Fibroblast of skin of right biceps (primary cell): Measurements from ENCODE around the gene MIPEP.
"Not testable (repeated sequence)": the region's sequence is repeated elsewhere in the genome, so short reads cannot be mapped to it uniquely, and the experiment has no call there.

Experiments
- DNase-seq: peaks from one replicate; pipeline ENCODE4 v3.0.0-alpha.2; 2013

MIPEP gene

DNA sequence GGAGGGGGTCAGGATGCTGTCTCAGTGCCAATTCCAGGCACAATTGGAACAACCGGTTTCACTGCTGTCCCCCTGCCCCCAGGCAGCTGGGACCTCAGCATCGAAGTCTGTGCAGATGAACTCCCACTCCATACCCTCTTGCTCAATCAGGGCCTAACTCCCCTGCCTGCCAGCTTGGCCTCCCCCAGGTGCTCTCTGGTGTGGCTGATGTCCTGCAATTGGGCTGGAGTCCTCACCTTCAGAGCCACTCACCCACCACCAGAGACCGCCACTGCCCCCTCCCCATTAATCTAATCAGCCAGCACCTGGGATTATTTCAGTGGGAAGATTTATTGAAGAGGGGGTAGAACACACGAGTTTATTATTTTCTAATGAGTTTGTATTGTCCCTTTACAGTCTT is 118.8 kb downstream of the MIPEP start:
- no peak for DNase-seq

- no peak for DNase-seq
These were observed 119.8 kb downstream of the MIPEP start for GRCh38 chr13:23769401-23769800.

DNA sequence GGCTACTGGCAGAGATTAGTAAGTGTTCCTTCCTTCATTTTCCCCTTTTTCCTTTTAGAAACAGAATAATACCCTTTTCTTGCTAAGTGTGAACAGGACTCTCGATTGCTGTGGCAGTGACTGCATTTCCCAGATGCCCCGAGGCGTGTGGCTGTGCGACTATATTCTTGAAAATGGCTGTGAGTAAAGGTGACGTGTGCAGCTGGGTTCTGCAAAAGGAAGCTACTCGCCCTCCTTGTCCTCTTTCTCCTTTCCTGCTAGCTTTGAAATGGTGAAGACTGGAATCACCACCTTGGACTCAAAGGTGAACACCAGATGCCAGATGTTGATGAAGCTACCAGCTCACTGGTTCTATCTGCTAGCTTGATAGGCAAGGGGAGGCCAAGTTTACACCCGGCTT is 121.4 kb downstream of the MIPEP start:
- no peak for DNase-seq

DNA sequence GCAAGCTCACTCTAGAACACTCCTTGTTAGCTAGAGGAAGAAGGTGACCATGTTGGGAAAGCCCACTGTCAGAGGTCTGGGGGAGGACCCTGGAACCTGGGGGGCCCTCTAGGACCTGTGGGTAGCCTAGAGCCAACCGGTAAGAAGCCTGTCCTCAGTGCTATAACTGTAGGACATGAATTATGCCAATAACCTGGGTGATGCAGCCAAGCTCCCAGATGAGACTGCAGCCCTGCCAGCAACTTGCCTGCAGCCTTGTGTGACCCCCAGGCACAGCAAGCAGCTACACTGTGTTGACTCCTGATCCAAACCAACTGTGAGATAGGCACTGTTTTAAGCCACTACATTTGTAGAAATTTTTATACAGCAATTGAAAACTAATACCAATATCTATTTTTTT is 122.3 kb downstream of the MIPEP start:
- no peak for DNase-seq

GRCh38 chr13:23766283-23766682 is 122.9 kb downstream of the MIPEP start:
- DNase-seq = no peak

DNA sequence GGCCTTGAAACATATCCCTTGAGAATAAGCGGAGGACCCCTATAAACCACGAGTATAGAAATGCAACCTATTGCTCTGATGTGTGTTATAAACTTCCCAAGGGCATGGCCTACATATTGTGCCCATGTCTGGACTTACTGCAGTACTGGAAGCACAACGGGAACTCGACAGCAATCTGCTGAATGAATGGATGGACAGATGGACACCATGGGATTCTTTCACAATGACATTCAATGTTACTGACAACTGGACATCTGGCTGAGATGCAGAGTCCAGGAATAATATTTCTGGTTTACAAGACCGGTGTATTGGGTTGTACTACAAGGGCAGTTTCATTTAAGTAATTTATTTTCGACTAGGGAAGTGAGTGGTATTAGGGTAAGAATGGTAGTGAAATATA is 123.7 kb downstream of the MIPEP start:
- DNase-seq = no peak

- DNase-seq = no peak
These were observed 125.9 kb downstream of the MIPEP start for GRCh38 chr13:23763318-23763717.

DNA sequence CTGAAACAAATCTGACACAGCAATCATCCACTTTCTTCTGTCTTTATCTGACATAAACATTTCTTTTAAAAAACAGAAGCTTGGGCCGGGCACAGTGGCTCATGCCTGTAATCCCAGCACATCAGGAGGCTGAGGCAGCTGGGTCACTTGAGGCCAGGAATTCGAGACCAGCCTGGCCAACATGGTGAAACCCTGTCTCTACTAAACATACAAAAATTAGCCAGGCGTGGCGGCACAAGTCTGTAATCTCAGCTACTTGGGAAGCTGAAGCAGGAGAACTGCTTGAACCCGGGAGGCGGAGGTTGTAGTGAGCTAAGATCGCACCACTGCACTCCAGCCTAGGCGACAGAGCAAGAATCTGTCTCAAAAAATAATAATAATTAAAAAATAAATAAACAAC is 127.4 kb downstream of the MIPEP start:
- not testable (repeated sequence) for DNase-seq

DNA sequence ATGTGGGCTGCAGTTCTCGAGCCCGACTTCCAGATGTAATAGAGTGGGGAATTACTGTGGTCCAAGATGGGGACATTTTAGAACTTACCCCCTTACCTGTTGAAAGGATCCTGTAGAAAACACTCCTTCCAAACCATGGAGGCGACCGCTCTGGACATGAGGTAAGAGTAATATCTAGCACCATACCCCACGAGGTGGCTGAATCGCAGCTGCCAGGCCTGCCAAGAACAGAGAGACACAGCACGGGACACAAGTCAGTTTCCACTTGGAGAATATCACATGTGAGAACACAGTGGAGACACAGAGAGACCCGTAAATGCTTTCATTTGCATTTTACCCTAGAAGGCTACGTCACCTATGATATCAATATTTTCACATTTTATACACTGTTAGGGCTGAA is 129.2 kb downstream of the MIPEP start:
- no peak for DNase-seq

GRCh38 chr13:23758798-23759527 is 130.2 kb downstream of the MIPEP start:
- no peak for DNase-seq

DNA sequence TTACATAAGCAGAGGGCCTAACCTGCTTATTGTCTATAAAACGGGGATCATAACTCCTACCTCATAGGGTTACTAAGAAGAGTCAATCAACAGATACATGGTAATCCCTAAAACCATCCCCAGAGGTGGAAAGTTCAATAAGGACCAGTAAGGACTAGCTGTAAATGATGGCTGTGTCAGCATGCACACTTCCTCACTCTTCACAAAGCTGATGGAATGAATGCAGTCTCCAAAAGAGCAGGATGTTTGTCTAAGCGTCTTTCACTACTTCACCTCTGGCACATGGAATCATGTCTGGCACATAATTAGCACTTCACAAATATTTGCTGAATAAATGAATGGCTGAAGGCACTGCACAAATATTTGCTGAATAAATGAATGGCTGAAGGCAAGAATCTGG is 134.2 kb downstream of the MIPEP start:
- DNase-seq = no peak

GRCh38 chr13:23754506-23754905 is 134.7 kb downstream of the MIPEP start:
- no peak for DNase-seq

DNA sequence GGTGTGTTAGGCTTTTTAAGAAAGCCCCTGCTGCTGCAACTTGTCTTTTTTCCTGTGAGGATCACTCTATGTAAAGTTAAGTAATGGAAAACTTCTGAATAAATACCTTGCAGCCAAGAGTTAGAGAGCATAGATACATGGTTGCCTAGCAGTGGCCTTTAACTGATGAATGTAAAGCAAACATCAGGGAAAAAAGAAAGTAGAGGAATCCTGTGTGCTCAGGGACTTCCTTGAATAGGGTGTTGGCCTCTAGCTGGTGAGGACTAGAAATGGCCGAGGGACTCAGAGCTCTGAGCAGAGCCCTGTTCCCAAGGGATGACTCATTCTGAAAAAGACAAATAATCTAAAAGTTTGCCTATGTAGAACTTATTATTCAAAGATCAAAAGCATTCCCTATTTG is 135.7 kb downstream of the MIPEP start:
- DNase-seq = peak; percentile 33

DNA sequence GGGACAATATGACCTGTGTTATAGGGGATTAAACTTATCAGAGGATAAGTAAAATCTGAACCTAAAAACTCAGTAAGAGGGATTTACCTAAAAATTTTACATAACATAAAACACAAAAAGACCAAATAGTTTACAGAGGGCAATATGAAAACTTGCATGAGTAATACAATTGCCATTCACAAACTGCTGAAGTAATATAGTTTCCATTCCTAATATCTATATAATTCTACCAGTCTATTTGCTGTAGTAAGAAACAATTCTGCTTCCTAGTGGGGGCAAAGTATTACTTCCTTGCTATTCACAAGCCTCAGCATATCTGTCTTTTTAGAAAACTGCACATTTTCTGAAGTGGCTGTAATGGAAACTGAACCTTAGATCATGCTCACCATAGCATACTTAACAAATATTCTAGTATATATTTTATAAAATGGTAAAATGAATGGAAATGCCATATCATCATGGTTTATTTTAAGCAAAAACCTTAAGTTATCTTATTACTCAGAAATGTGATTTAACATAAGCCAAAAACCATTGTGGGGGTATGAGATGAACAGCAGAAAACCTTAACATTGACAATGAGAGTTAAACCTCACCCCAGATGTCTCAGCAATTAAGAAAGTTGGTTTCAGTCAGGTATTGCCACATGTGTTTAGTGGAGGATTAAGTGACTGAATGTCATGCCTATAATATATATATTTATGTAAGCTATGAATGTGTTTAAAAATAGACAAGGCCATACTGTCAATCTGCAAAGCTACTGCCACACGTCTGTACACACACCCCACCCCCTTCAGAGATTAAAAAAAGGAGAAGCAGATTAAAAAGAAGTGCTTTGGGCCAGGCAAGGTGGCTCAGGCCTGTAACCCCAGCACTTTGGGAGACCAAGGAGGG is 136.8 kb downstream of the MIPEP start:
- DNase-seq = peak; percentile 40

GRCh38 chr13:23751195-23751594 is 138.0 kb downstream of the MIPEP start:
- DNase-seq = no peak

DNA sequence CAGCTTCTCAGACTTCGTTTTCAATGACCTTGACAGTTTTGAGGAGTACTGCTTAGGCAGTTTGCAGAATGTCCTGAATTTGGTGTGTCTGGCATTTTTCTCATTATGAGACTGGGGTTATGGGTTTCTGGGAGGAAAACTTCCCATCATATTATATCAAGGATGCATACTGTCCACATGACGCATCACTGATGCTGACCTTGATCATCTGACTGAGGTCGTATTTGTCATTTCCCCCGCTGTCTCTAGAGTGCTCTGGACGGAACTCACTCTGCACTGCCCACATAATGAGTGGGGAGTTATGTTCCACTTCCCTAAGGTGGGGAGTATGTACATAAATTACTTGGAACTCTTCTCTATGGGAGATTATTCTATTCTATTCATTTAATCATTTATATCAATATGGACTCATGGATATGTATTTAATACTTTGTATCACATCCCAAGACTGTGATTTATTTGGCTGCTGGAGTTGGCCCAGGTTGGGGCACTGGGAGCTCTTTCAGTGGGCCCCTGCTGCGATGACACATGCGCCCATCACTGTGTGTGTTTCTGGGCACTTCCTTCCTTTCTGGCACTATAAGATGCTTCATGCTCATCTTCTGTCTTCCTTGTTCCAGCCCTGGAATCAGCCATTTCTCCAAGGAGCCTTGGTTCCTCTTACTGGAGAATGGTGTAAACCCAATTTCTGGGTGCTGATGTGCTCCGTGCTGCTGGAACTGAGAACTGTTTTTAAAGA is 138.6 kb downstream of the MIPEP start:
- DNase-seq = no peak

- DNase-seq = no peak
These were observed 139.8 kb downstream of the MIPEP start for GRCh38 chr13:23749288-23749873.

GRCh38 chr13:23748109-23748990 is 140.8 kb downstream of the MIPEP start:
- peak; percentile 35 for DNase-seq

DNA sequence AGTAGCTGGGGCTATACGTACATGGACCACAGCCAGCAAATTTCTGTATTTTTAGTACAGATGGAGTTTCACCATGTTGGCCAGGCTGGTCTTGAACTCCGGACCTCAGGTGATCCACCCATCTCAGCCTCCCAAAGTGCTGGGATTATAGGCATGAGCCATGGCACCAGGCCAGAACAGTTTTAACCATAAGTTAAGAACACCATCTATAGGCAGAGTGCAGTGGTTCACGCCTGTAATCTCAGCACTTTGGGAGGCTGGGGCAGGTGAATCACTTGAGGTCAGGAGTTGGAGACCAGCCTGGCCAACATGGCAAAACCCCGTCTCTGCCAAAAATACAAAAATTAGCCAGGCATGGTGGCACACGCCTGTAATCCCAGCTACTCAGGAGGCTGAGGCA is 143.1 kb downstream of the MIPEP start:
- DNase-seq = not testable (repeated sequence)

DNA sequence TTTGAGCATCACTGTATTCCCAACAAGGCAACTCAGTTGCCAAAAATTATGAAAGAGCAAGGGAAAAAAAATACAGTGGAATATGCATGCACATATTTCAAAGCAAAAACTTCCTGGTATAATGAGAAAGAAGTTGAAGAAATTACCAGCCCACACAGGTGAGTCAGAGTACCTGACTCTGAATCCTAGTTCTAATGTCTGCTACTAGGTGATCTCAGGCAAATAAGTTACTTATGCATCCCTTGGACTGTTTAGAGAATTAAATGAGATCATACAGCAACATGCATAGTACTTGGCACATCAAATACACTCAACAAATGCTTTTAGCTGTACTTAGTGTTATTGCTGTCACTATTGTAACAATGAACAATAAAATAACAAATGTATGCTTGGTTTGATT is 144.9 kb downstream of the MIPEP start:
- no peak for DNase-seq

DNA sequence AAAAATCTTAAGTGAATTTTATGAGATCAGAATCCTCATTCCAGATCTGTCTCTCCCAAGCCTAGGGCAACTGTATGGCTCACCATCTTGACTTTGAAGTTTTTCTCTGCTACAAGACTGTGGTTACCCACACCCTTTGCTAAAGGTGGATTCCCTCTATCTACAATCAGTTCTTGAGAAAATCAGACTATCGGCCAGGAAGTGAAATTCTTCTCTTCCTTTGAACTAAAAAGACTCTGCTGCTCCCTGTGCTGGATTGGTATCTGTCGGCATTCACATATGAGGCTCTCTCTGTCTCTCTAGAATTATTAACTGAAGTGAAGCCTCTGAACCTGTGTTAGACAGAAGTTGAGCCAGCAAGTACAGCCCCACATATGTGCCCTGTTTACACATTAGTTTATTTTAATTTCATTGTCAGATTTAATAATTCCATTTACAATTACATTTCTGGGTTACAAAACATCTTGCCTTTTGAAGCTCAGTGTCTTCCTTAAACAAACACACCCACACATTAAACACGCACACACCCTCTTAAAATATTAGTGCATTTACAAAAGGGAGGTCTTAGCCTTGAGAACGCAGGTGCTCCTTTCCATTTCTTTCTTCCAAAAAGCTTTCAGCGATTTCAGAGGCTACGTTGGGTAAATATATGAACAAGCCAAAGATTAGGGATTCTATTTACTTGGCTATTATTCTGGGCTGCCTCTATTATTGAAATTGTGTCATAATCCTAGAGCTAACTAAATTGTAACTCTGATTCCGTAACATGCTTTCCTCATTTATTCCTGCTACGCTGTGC is 145.7 kb downstream of the MIPEP start:
- no peak for DNase-seq
